GM18951 (cell line): ENCODE data around the gene TCF12.

Source experiments
- POLR2A ChIP-seq: IDR thresholded peaks from 4 replicates; pipeline ENCODE4 v1.6.1; 2011; ENCODE audit warnings: mild to moderate bottlenecking; ENCODE audit not compliant: insufficient read length, insufficient read depth; ENCODE audit errors: extremely low read depth
- in situ Hi-C: fragments of 300-500 bp; cut with MboI; formaldehyde crosslinking; loops from one replicate; pipeline ENCODE4 v1.12.0; 2022; ENCODE audit warnings: low sequenced_read_pairs, mixed read lengths, inconsistent platforms; ENCODE audit not compliant: unreplicated experiment

TCF12 gene

GRCh38 chr15:57227899-57228298 is 309.5 kb downstream of the TCF12 start:
- in situ Hi-C loops, result no loop called here
- no peak for TF ChIP-seq POLR2A

GRCh38 chr15:57228395-57228794 is 310.0 kb downstream of the TCF12 start:
- no peak for TF ChIP-seq POLR2A
- in situ Hi-C loops, result no loop called here

GRCh38 chr15:57229051-57229450 is 310.6 kb downstream of the TCF12 start:
- in situ Hi-C loops, result no loop called here
- TF ChIP-seq POLR2A, result no peak

- no peak for TF ChIP-seq POLR2A
- in situ Hi-C loops, result no loop called here
Measured at GRCh38 chr15:57231559-57231958, 313.1 kb downstream of the TCF12 start.

GRCh38 chr15:57234156-57234555 is 315.7 kb downstream of the TCF12 start:
- in situ Hi-C loops, result no loop called here
- TF ChIP-seq POLR2A, result no peak

- in situ Hi-C loops, result no loop called here
- TF ChIP-seq POLR2A, result no peak
Measured at GRCh38 chr15:57235186-57235585, 316.7 kb downstream of the TCF12 start.

GRCh38 chr15:57235873-57236272 is 317.4 kb downstream of the TCF12 start:
- in situ Hi-C loops, result no loop called here
- no peak for TF ChIP-seq POLR2A

GRCh38 chr15:57236561-57237300 is 318.3 kb downstream of the TCF12 start:
- in situ Hi-C loops, result no loop called here
- TF ChIP-seq POLR2A, result no peak

- no peak for TF ChIP-seq POLR2A
Measured at GRCh38 chr15:57237301-57237642, 318.8 kb downstream of the TCF12 start.

GRCh38 chr15:57237676-57238075 is 319.2 kb downstream of the TCF12 start:
- in situ Hi-C loops, result no loop called here
- TF ChIP-seq POLR2A, result no peak

More at GRCh38 chr15:57237301-57237642, 318.8 kb downstream of the TCF12 start:
- in situ Hi-C loops, result no loop called here

GRCh38 chr15:57245130-57245529 is 326.7 kb downstream of the TCF12 start:
- TF ChIP-seq POLR2A, result no peak
- in situ Hi-C loops, result no loop called here

GRCh38 chr15:57245714-57246113 is 327.3 kb downstream of the TCF12 start:
- in situ Hi-C loops, result no loop called here

GRCh38 chr15:57248074-57248473 is 329.6 kb downstream of the TCF12 start:
- TF ChIP-seq POLR2A, result no peak
- in situ Hi-C loops, result no loop called here

More at GRCh38 chr15:57245714-57246113, 327.3 kb downstream of the TCF12 start:
- no peak for TF ChIP-seq POLR2A

- no peak for TF ChIP-seq POLR2A
- in situ Hi-C loops, result no loop called here
Measured at GRCh38 chr15:57251308-57251707, 332.9 kb downstream of the TCF12 start.
